ENCODE measurements around the gene MRPL36.

GRCh38 chr5:1844708-1845436 lies 45.2 kb upstream of the MRPL36 start:
- TF ChIP-seq NFIC (IDR thresholded peaks at IDR 0.05) (no peak), CTCF (IDR thresholded peaks at IDR 0.05 in 2 of 3, conservative IDR thresholded peaks at IDR 0.05 in 1 of 3; ENCODE audit: insufficient read depth in 2 of 3, low read depth in 1 of 3, low read length in 3 of 3) (no peak), ZNF197 (CRISPR knock-in tag; IDR thresholded peaks at IDR 0.05; ENCODE audit: low read depth) (no peak), FOSL1 (tag; conservative IDR thresholded peaks at IDR 0.05) (no peak), ZBTB5 (IDR thresholded peaks at IDR 0.05) (no peak), NR2C2 (CRISPR knock-in tag; IDR thresholded peaks at IDR 0.05) (no peak), NR2C2 (tag; IDR thresholded peaks at IDR 0.05) (no peak)

Measured in K562 (cell line).